NCI-H128 (cell line): ENCODE measurements around the gene METTL21A.

Experiments
- DNase-seq: peaks from one replicate; lab custom pipeline; 2025; ENCODE audit not compliant: unreplicated experiment; lab: John Stamatoyannopoulos, UW

Gene METTL21A

GRCh38 chr2:207565736-207566500 lies 59.3 kb downstream of the METTL21A start:
- DNase-seq: no peak
